ENCODE data around the gene KIAA0513.

Gene KIAA0513

DNA sequence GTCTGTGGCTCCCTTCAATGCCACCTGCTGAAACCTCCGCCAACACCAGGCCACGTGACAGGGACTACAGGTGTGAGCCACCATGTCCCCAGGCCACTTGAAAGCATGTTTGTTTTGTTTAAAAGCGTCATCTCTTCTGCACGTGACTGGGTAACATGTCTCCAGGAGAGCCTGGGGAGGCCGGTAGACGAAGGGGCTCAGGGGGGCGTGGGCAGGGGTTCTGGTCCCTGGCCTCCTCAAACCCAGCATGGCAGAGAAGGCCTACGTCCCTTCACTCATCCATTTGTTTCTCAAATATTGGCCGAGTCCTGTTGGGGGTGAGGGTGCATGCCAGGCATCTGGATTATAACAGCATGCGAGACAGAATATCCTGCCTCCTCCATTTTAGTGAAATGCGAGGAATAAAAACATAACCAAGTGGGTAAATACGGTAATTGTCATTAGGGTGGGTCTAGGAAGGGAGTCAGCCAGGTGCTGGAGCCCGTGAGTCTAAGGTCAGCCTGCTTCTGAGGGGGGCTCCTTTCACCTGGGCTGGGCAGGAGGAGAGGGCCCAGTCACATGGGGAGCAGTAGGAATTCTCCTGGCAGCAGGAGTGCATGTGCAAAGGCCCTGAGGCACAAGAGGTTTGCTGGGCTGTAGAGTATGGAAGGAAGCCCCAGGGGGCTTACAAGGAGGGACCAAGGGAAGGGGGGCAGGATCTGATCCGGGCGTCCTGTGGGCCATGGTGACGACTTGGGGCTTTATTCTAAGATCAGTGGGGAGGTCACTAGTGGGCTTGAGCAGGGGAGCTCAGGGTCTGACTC lies 111.4 kb downstream of the KIAA0513 start:
- DNase-seq = peak; percentile 73

DNA sequence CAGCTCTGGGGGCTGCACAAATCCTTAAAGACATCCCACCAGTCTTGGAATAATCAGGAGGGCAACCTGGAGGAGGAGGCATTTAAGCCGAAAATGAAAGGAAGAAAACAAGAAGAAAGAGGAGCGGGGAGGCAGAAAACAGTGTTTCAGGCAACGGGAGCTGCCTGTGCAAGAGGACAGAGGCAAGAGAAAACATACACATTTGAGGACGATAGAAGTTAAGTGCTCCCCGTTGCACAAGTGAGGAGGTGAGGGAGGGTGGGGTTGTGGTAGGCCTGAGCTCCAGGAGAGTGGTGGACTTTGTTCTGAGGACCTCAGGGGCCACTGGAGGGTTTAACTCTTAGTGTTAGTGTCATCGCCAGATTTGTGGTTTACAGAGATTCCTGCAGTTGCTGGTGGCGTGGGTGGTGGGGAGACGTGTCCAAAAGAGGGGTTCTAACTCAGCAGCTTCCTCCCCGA lies 112.3 kb downstream of the KIAA0513 start:
- no peak for DNase-seq

DNA sequence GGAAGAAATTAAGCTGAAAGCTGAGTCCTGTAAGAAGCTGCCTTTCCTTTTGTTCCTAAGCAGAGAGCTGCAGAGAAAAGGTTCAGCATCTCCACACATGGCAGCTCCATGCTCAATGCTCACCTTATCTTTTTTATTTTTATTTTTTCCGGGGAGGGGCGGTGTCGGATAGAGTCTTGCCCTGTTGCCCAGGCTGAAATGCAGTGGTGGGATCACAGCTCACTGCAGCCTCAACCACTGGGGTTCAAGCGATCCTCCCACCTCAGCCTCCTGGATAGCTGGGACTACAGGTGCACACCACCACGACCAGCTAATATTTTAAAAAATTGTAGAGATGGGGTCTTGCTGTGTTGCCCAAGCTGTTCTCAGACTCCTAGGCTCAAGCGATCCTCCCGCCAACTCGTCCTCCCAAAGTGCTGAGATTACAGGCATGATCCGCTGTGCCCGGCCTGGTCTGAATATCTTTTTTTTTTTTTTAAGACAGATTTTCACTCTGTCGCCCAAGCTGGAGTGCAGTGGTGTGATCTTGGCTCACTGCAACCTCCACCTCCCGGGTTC lies 112.9 kb downstream of the KIAA0513 start:
- no peak for DNase-seq

DNA sequence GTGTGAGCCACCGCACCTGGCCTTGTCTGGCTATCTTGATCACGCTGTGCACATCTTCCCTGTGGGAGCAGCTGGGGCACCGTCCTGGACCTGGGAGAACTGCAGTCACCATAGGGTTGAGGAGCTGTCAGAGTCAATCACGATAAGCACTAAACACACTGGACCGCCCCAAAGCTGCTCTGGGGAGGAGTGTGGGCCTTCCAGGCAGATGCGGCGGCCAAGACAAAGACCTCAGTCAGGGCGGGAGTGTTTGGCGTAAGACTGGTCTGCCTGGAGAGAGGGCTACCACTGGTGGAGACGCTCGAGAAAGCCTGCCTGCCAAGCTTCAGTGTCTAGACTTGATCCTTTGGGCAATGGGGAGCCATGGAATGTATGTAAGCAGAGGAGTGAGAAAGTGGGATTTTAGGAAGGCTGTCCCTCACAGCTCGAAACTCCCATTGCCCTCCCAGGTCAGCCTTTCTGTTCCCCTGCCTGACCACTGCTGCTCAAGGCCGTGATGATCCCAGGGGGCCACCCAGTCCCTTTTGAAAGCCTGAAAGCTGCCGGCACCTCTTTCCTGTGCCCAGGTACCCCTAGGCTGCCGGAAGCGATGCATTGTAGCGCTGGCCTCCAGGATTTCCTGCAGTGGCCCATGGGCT lies 114.0 kb downstream of the KIAA0513 start:
- no peak for DNase-seq

DNA sequence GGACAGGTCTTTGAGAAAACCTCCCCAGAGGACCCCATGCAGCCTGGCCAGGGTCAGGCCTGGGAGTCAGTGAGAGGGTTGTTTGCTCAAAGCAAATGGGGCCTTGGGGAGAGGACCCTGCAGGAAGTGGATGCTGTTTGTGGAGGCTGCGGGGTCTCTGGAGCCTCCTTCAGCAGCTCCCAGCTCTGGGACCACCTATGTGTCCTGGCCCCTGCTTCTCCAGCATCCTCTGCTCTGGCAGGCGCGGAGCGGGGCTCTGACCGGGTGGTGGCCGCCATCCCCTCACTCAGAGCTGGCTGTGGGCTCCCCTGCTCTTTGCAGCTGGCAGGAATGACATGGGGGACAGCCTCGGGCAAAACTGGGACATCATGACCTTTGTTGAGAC lies 114.5 kb downstream of the KIAA0513 start:
- DNase-seq = no peak

DNA sequence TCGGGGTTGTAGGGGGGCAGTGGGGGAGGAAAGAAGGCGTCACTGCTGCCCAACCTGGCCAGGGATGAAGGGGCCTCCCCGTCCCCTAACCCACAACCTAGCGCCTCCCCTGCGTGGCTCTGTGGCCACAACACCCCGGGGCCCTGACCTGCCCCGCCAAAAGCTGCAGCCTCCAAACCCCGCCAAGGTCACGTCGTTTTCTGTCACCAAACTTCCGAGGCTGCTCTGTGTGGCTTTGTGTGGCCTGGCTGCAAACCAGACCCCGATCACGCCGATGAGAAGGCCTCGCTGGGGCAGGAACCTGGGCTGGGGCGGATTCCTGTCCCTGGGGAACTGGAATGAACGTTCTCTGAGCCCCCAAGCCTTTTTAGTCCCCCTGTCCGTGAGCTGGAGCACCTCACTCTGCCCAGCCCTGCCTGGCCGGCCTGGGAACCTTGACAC lies 115.2 kb downstream of the KIAA0513 start:
- no peak for DNase-seq
